Activated CD8-positive, alpha-beta T cell treated with anti-CD3 and anti-CD28 coated beads for 36 hours (primary cell): ENCODE results near the gene ITCH. TPM values are rescaled to one million over a fixed set of nuclear protein-coding genes. Genes with fewer than 3 reads are reported as not detected.
"Not testable (repeated sequence)": the region's sequence is repeated elsewhere in the genome, so short reads cannot be mapped to it uniquely, and the experiment has no call there.

Experiments
- ATAC-seq: fragments of 200-7000 bp; cut with Tn5 transposase; one replicate; pipeline ENCODE4 v1.10.0; 2021; ENCODE audit warnings: mild to moderate bottlenecking, moderate library complexity
- CTCF ChIA-PET: fragments of 350-600 bp; sonication (Branson Sonifier 250); formaldehyde crosslinking; loops from one replicate; lab custom pipeline; 2021; ENCODE audit warnings: antibody characterized with exemption; lab: Charles Lee
- POLR2A ChIA-PET: fragments of 350-600 bp; sonication (Branson Sonifier 250); formaldehyde crosslinking; loops from one replicate; lab custom pipeline; 2021; ENCODE audit warnings: antibody characterized with exemption; lab: Charles Lee
- DNase-seq: peaks from one replicate; pipeline ENCODE4 v3.0.0-alpha.2; 2020
- H3K27ac Mint-ChIP-seq: one replicate; pipeline ENCODE4 v1.8.0; 2021; ENCODE audit warnings: mild to moderate bottlenecking, mixed read lengths
- H3K27me3 Mint-ChIP-seq: one replicate; pipeline ENCODE4 v1.8.0; 2021; ENCODE audit warnings: mixed read lengths
- H3K36me3 Mint-ChIP-seq: one replicate; pipeline ENCODE4 v1.8.0; 2021; ENCODE audit warnings: low read depth, mixed read lengths
- H3K4me1 Mint-ChIP-seq: one replicate; pipeline ENCODE4 v1.8.0; 2021; ENCODE audit warnings: low read depth, mixed read lengths
- H3K4me3 Mint-ChIP-seq: one replicate; pipeline ENCODE4 v1.8.0; 2021; ENCODE audit warnings: mild to moderate bottlenecking, moderate library complexity, mixed read lengths
- H3K9me3 Mint-ChIP-seq: one replicate; pipeline ENCODE4 v1.8.0; 2021; ENCODE audit warnings: mixed read lengths
- intact Hi-C: fragments of 100-400 bp; cut with micrococcal nuclease; formaldehyde crosslinking; loops from one replicate; pipeline ENCODE4 v1.10.0; 2022
- total RNA-seq, 2 experiments: library from RNA; stranded (reverse); gene quantifications; one replicate each; pipeline ENCODE4 v1.2.3, GENCODE V29; 2021
- TF ChIP-seq, protein P1 (sequence below): fragments of 200-600 bp; IDR thresholded peaks from one replicate; pipeline ENCODE4 v1.8.0; 2022; ENCODE audit warnings: antibody characterized with exemption, mild to moderate bottlenecking

ITCH gene
- total RNA-seq, 2 experiments from 2014 or later = 46.0 to 51.8 TPM

DNA sequence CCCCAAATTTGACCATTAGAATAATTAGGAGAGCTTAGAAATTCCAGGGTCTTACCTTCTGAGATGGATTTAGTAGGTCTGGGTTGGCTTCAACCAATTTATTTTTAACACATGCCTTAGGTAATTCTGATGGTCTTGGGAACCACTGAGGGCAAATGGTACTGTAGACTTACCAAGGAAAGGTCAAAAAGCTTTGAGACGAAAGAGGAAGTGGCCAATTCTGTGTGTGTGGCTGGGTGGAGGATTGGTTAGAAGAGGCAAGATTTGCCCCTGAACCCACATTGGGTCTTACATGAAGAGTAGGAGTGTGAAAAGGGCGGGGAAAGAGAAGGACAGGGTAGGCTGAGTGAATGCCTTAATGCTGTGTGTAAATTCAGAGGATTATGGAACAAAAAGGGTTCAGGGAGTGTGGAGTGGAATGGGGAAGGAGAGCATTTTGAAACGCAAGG is 2.7 kb downstream of the ITCH start:
- TF ChIP-seq, protein P1, sequence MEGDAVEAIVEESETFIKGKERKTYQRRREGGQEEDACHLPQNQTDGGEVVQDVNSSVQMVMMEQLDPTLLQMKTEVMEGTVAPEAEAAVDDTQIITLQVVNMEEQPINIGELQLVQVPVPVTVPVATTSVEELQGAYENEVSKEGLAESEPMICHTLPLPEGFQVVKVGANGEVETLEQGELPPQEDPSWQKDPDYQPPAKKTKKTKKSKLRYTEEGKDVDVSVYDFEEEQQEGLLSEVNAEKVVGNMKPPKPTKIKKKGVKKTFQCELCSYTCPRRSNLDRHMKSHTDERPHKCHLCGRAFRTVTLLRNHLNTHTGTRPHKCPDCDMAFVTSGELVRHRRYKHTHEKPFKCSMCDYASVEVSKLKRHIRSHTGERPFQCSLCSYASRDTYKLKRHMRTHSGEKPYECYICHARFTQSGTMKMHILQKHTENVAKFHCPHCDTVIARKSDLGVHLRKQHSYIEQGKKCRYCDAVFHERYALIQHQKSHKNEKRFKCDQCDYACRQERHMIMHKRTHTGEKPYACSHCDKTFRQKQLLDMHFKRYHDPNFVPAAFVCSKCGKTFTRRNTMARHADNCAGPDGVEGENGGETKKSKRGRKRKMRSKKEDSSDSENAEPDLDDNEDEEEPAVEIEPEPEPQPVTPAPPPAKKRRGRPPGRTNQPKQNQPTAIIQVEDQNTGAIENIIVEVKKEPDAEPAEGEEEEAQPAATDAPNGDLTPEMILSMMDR = no peak
- POLR2A ChIA-PET = interaction anchor here (0.7 to 1.9 kb wide), 3 partner anchors 10 to 27 kb away, joined by 3 to 4 read pairs (median 3); no protein-coding TSS in a partner anchor
- intact Hi-C loops = no loop called here
- Mint-ChIP-seq H3K4me3 (peak overlapping the region; percentile 34), H3K27me3 (no peaks in the 10 kb centered on the region), H3K36me3 (peaks cover 48% of the 10 kb centered on the region), H3K9me3 (peaks cover 3% of the 10 kb centered on the region), H3K4me1 (peaks cover 62% of the 10 kb centered on the region), H3K27ac (peak overlapping the region; percentile 57)
- CTCF ChIA-PET = interaction anchor here (1.1 to 1.4 kb wide), 3 partner anchors 19 to 53 kb away, joined by 4 to 9 read pairs (median 4); no protein-coding TSS in a partner anchor
- DNase-seq (peak; percentile 77), ATAC-seq (peak; percentile 67)

GRCh38 chr20:34367155-34367554 is 4.1 kb downstream of the ITCH start:
- TF ChIP-seq, protein P1 = no peak
- H3K27me3 Mint-ChIP-seq = no peaks in the 10 kb centered on the region
- peak overlapping the region; percentile 6 for H3K27ac Mint-ChIP-seq
- ChIA-PET CTCF (interaction anchor here (0.6 to 2.2 kb wide), 3 partner anchors 55 to 341 kb away, joined by 3 to 7 read pairs (median 3); no protein-coding TSS in a partner anchor), POLR2A (interaction anchor here (0.6 to 1.9 kb wide), 5 partner anchors 8 to 45 kb away, joined by 3 to 4 read pairs (median 3); no protein-coding TSS in a partner anchor)
- peaks cover 62% of the 10 kb centered on the region for H3K4me1 Mint-ChIP-seq
- intact Hi-C loops = no loop called here
- H3K4me3 Mint-ChIP-seq = no peak overlapping the region
- H3K36me3 Mint-ChIP-seq = peaks cover 53% of the 10 kb centered on the region
- peaks cover 3% of the 10 kb centered on the region for H3K9me3 Mint-ChIP-seq
- DNase-seq = no peak
- no peak for ATAC-seq

- Mint-ChIP-seq H3K36me3 (peaks cover 55% of the 10 kb centered on the region), H3K27ac (peak overlapping the region; percentile 20), H3K4me1 (peaks cover 57% of the 10 kb centered on the region)
- CTCF ChIA-PET = interaction anchor here (2.2 kb wide), 1 partner anchor 55 kb away, joined by 7 read pairs; no protein-coding TSS in a partner anchor
- intact Hi-C loops, ATAC-seq, H3K4me3 Mint-ChIP-seq, H3K9me3 Mint-ChIP-seq, DNase-seq, H3K27me3 Mint-ChIP-seq: not testable (repeated sequence)
- POLR2A ChIA-PET = interaction anchor here (0.6 to 1.9 kb wide), 2 partner anchors 8 to 38 kb away, joined by 3 to 4 read pairs; no protein-coding TSS in a partner anchor
Measured at GRCh38 chr20:34367911-34368310, 4.8 kb downstream of the ITCH start.

DNA sequence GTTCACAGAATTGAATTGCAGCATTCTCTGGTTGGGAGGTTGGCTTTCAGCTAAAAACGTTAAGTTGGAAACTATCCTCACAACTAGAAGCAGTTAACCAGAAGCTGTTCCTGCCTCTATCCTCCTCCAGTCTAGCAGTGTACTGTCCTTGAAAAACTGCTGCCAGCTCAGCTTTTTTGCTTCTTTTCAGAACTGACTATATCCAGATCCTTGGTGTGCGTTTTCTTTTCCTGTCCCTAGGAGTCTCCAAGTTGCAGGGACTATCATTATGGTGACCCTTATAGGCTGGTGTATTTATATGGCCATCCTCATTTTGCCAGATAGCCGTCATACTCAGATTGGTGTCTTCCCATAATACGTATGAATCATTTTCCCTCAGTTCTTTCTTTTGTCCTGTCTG is 5.5 kb downstream of the ITCH start:
- intact Hi-C loops = no loop called here
- Mint-ChIP-seq H3K27me3 (no peaks in the 10 kb centered on the region), H3K36me3 (peaks cover 55% of the 10 kb centered on the region), H3K9me3 (peaks cover 3% of the 10 kb centered on the region), H3K4me1 (peaks cover 56% of the 10 kb centered on the region), H3K27ac (peak overlapping the region; percentile 55), H3K4me3 (no peak overlapping the region)
- CTCF ChIA-PET = interaction anchor here (2.2 kb wide), 1 partner anchor 56 kb away, joined by 7 read pairs; no protein-coding TSS in a partner anchor
- TF ChIP-seq, protein P1 = no peak
- POLR2A ChIA-PET = no interaction called here
- DNase-seq (no peak), ATAC-seq (no peak)

- CTCF ChIA-PET = interaction anchor here (2.2 kb wide), 1 partner anchor 57 kb away, joined by 7 read pairs; no protein-coding TSS in a partner anchor
- Mint-ChIP-seq H3K27ac (peak overlapping the region; percentile 55), H3K4me1 (peaks cover 54% of the 10 kb centered on the region), H3K36me3 (peaks cover 55% of the 10 kb centered on the region), H3K9me3 (peaks cover 3% of the 10 kb centered on the region), H3K27me3 (no peaks in the 10 kb centered on the region), H3K4me3 (no peak overlapping the region)
- TF ChIP-seq, protein P1 = no peak
- intact Hi-C loops = no loop called here
- DNase-seq = peak; percentile 54
- ATAC-seq = peak; percentile 73
- POLR2A ChIA-PET = interaction anchor here (0.6 kb wide), 1 partner anchor 307 kb away, joined by 4 read pairs; no protein-coding TSS in a partner anchor
Measured at GRCh38 chr20:34369265-34369664, 6.2 kb downstream of the ITCH start.
